ENCODE measurements around the gene PRKD2.
"Not testable (repeated sequence)": the region's sequence is repeated elsewhere in the genome, so short reads cannot be mapped to it uniquely, and the experiment has no call there.

Gene PRKD2

DNA sequence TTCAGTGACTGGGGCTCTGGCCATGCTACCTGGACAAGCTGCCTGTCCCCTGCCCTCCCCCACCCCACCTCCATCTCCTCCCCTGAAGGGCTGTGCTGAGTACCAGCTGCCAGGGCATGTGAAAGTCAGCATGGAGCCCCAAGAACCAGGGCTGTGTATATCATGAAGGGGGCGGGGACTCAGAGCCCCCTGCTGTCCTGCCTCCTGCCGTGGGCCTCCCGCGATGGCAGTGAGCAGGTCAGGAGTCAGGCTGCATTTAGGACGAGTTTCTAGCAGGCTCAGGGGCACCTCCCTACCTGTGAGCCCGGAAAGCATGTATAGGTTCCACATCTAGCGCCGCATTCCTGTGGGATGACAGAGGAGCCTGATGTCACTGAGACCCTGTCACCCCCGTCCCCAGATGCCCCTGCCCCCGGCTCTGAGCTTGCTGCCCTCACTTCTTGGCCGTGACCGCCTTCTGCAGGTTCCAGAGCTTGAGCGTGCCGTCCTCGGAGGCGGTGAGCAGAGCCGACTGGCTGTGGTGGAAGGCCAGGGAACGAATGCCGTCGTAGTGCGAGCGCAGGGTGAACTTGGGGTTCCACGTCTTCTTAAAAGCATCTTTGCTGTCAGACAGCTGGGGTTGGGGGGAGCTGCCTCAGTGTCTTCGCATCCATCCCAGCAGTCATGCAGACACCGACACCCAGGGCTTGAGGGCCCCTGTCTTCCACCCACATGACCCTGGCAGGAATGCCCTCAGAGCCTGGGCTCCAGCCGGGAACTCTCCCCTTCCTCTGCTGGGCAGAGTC is 8.3 kb upstream of the PRKD2 start:
- DNase-seq (ENCODE audit: low read depth in 2 of 2): no peak

DNA sequence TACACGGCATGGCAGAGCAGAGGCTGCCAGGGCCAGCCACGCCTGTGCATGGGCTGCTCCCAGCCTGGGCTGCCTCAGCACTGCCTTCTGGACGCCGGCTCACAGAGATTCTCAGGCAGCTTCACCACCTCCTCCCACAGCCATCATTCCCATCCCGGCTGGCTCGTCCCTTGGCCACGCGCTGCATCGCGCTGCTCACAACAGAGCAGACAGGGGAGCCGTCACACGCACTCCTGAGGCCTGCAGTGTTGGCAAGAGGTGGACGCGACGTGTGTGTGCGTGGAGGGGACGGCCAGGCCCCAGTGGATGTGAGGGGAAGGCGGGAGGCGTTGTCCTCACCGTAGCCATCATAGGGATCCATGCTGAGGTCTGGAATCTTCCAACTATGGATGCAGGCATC is 7.6 kb upstream of the PRKD2 start:
- DNase-seq (ENCODE audit: low read depth in 2 of 2): no peak

DNA sequence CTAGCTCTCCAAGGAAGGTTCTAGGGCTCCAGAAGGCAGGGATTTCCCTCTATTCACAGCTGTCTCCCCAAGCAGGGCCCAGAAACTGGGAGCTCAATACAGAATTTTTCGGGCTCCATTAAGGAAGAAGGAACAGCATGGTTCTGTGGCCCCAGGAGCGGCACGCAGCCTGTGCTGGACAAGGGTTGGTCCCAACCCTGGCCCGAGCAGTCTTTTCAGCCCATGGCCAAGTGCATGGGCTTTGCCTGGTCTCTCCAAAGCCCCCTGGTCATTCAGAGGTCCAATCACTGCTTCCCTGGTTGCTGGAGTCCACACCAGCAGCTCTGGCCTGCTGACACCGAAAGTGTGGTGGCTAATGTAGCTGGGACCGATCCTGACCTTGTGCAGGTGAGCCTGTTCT is 6.6 kb upstream of the PRKD2 start:
- no peak for DNase-seq (ENCODE audit: low read depth in 2 of 2)

- DNase-seq (ENCODE audit: low read depth in 2 of 2): no peak
Observed at GRCh38 chr19:46723023-46723461, 6.1 kb upstream of the PRKD2 start.

DNA sequence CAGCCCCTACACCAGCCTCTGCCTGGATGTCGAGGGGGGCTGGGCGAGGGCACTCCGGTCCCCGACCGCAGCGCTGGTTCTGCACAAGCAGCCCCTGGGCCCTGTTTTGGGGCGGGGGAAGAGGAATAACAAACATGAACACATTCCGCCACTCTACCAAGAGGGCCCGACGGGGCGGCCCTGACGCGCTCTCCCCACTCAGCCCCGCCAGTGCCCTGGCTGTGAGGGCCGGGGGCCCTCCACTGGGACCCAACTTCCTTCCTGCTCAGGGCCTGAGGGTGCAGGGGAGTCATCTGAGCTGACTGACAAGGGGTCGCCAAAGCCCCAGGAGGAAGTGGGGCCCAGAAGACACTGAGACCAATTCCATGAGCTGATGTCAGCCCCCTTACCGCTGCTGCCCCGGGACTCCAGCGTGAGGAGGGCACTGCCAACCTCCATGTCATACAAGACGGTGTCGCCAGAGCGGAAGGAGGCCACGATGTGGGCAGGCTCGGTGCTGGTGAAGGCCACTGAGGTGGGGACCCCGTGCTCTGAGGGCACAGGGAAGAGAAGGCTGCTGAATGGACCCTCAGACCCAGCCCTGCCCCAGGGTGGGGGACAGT is 5.6 kb upstream of the PRKD2 start:
- no peak for DNase-seq (ENCODE audit: low read depth in 2 of 2)

DNA sequence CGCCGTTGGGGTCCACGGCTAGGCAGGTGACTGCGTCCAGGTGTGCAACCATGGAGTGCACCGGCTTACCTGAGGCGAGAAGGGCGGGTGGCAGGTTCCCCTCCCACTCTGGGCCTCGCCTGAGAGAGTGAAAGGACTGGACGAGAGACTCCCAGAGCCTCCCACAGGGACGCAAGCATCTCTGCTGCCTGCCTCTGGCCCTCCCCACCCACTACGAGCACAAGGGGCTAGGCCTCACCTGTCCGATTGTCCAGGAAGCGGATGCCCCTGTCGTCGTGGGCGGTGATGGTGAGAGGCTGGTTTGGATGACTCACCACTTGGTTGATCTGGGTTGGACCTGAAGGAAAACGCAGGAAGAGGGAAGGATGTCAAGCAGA is 5.1 kb upstream of the PRKD2 start:
- DNase-seq (ENCODE audit: low read depth in 2 of 2): no peak

- DNase-seq (ENCODE audit: low read depth in 2 of 2): no peak
Observed at GRCh38 chr19:46721269-46722003, 4.5 kb upstream of the PRKD2 start.

- DNase-seq (ENCODE audit: low read depth in 2 of 2): no peak
Observed at GRCh38 chr19:46720503-46721239, 3.8 kb upstream of the PRKD2 start.

GRCh38 chr19:46719629-46720502 is 3.0 kb upstream of the PRKD2 start:
- DNase-seq (ENCODE audit: low read depth in 2 of 2): no peak

- DNase-seq (ENCODE audit: low read depth in 2 of 2): no peak
Observed at GRCh38 chr19:46718934-46719622, 2.2 kb upstream of the PRKD2 start.

- peak; percentile 29 to 40 for DNase-seq (ENCODE audit: low read depth in 2 of 2)
Observed at GRCh38 chr19:46718157-46718933, 1.4 kb upstream of the PRKD2 start.

GRCh38 chr19:46717716-46718143 is 816 bp upstream of the PRKD2 start:
- DNase-seq (ENCODE audit: low read depth in 2 of 2): no peak

GRCh38 chr19:46716672-46717033 is 261 bp downstream of the PRKD2 start:
- no peak for DNase-seq (ENCODE audit: low read depth in 2 of 2)

DNA sequence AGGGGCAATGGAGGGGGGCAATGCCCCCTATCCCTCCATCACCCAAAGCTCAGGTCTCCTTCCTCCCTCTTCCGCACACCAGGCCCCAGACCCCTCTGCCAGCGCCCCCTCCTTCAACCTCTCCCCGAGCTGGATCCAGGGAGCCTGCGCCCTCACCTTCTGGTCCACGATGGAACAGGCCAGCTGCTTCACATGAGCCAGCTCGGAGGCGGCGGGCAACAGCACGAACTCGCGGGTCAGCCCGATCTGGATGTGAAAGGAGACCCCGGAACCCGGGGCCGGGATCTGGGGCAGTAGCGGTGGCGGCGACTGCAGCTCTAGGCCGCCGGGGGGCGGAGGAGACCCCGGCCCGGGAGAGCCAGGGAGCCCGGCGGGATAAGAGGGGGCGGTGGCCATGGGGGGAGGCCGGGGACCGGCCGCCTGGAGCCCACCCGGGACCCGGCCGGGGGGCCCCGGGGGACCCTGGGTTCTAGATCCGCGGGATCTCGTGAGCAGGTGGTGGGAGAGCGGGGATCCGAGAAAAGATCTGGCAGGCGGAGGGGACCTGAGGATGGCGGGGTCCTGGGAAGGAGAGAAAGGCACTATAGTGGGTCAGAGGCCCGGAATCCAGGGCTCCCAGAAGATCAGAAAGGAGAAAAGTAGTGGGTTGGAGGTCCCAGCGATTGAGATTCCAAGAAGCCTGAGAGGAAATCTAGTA is 791 bp downstream of the PRKD2 start:
- no peak for DNase-seq (ENCODE audit: low read depth in 2 of 2)

DNA sequence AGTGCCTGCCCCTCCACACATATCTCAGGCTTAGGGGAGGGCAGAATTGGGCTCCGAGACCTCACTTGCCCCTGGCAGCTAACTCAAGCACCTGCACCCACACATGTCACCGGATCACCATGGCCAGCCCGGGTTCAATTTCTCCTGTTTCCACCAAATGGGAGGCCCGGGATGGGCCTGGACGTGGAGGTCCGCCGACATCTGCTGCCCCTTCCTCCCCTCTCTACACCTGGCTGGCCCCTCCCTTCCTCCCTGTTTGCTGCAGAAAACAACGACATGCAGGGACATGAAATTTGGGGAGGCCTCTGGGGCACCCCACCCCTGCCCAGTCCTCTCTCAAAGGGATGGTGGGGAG is 1.3 kb downstream of the PRKD2 start:
- DNase-seq (ENCODE audit: low read depth in 2 of 2): no peak

- peak in 1 of 2 donors; percentile 23 for DNase-seq (ENCODE audit: low read depth in 2 of 2)
Observed at GRCh38 chr19:46714444-46715106, 2.3 kb downstream of the PRKD2 start.

DNA sequence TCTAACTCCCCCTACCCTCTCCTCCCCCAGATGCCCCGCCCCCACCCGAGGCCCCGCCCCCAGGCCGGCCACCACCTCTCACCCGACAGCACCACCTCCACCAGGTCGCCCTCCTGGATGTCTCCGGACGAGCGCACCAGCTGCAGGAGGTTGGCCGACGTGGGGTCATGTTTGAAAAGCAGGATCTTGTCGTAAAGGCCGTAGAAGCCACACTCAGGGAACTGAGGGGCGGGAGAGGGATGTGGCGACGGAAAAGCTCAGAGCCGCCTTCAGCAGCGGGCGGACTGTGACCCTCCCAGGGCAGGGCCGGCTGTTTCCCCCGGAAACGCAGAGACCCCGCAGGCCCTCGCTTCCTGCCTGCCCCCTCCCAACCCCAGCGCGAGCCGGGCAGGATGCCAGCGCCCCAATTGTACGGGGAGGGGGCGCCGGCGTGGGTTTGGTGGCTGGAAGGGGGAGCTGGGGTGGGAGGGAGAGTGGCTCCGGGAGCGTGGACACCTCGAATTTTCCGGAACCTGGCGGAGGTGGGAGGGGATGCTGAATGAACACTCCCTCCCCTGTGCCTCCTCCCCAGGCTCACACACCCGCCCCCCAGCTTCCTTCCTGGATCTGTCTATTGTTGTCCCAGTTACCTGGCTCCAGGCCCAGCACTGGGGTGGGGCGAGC is 3.0 kb downstream of the PRKD2 start:
- DNase-seq (ENCODE audit: low read depth in 2 of 2): peak; percentile 45 to 66

- not testable (repeated sequence) for DNase-seq (ENCODE audit: low read depth in 2 of 2)
Observed at GRCh38 chr19:46712768-46713338, 4.1 kb downstream of the PRKD2 start.
